ENCODE measurements around the gene DRGX. TPM values are rescaled to one million over a fixed set of nuclear protein-coding genes. Genes with fewer than 3 reads are reported as not detected.

The DRGX gene
- total RNA-seq, 1 donor from 2014 or later, result not detected

DNA sequence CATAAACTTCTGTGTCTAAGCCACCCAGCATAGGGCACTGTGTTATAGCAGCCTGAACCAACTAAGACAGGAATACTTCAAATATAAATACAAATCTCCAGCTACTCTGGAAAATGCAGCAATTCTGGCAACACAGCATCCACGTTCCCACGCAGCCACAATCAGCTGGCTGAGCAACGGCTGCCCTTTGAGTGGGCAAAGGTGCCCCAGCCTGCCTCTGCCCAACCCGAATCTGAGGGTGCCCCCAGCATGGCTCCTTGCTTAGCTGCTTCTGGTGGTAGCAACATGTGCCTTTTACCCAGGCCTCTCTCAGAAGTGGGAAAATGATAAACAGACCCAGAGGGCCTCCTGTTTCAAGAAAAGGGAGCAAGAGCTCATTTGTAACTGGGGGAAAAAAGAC is 12.0 kb downstream of the DRGX start:
- no peak for DNase-seq (ENCODE audit: low spot score)

DNA sequence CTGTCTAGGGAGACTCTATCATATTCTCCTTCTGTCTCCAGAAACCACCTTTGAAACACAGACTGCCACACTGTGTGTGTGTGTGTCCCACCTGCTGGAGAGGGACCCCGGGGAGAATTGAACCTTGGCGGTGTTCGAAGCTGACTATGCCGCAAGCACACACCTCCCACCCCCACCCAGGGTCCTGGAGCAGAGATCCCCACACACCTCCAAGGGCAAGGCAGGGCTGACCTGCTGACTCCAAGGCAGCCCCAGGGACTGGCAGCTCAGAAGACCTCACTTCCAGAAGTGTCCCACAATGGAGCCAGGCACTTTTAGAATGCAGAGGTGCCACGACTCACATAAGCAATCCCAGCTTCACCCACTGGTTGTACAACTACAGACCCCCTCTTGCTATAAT is 13.1 kb downstream of the DRGX start:
- no peak for DNase-seq (ENCODE audit: low spot score)

DNA sequence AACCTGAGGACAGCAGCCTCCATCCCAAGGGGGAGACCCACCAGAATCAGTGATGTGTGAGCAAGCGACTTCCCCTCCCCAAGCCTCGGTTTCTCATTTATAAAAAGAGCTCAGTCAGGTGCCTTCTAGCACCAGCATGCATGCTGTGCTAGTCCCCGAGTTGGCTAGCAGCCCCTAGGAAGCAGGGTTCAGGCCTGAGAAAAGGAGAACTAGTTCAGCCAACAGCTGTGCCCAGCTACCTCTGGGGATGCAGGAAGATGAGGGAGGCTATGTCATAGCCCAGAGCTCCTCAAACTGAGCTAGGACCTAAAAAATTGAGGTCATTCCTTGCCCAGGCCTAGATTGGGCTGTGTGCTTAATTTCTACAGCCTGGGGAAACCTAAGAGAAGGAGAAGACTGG is 13.7 kb downstream of the DRGX start:
- no peak for DNase-seq (ENCODE audit: low spot score)

DNA sequence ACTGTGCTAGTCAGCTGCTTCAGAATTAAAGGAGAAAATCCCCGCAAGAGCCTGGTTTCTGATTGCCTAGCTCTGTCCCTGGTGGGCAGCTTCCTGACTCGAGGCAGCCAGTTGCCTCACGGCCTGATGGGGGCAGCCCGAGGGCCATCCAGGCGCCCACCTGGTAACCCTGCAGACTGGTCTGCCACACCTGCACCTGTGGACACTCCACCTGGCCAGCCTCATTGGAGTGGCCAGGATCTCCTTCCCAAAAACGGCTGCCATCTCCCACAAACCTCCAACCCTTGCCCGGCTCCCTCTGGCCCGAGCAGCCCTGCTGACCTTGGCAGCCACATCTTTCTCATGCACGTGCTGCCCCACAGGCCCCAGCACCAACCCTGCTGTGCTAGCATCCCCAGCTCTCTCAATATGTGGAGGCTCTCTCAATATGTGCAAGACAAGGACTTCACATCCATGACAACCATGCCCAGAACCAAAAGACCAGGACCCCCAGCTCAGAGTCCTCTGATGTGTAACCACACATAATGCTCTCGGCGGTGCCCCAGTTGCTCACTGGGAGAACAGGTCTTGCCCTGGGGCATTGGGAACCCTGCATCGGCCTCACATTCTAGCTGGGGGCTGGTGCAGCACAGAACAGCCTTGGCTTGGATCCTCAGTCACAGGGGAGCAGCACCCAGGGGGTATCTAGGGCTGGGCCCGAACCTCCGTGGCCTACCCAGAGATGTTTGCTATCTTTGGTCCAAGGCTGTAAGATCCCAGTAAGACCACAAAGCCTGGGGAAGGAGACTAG is 14.6 kb downstream of the DRGX start:
- no peak for DNase-seq (ENCODE audit: low spot score)

DNA sequence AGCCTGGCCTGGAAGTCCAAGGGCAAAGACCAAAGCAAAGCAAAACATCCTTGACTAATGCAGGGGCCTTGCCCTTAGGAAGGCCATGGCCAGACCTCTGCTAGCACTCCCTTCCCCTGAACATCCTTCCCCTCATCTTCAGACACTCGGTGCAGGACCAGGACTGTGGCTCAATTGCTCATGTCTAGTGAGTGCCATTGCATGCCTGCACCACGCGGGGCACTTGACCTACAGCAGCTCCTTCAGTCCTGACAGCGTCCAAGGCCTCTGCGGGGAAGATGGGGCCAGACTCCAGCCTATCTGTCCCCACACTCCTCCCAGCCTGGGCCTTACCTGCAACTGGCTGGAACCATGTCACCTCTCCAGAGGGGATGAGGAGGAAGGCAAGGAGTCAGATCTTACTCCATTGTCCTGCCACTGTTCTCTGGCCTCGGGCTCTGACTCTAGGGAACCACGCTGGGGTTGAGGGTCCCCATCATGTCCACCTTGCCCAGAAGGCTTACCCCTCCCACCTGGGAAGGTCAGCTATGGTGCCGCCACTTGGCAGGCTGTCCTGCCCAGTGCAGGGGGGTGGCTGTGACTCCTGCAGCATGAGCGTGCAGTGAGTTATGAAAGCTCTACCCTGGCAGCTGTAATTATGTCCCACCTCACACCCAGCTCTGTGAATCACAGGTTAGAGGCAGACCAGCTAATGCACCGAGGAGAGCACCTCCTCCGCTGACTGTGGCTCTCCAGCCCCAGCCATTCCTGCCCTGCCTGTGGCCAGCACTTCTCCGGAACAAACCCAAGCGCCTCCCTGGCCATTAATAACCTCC is 16.1 kb downstream of the DRGX start:
- no peak for DNase-seq (ENCODE audit: low spot score)

DNA sequence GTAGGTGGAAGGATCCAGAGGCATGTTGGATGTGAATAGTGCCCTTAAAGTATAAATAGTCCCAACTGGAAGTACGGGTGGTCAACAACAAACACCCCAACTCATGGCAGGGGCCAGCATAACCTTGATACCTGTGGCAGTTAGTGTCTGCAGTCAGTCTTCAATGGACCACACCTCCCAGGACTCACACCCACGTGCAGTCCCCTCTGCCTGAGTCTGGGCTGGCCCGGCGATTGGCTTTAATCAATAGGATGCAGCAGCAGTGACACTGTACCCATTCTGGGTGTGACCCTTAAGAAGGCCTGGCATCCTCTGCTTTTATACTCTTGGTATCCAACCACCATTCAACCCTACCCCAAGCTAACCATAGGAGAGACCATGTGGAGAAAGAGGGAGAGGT is 18.6 kb downstream of the DRGX start:
- no peak for DNase-seq (ENCODE audit: low spot score)

DNA sequence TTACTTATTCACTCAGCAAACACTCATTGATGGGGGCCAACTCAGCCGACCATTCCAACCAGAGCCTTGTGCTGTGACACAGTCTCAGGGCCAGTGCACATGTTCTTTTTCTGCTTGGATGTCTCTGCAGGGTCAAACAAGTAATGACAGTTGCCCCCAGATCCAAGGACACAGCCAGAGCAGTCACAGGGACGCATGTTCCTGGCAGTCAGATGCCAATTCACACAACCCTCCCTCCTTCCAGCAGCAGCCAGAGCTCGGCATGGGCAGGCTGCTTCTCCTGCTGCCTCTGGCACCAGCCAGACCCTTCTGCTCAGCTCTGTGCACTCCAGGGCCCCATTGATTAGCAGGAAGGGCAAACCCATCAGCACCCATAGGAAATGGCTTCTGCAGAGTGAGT is 20.3 kb downstream of the DRGX start:
- no peak for DNase-seq (ENCODE audit: low spot score)

DNA sequence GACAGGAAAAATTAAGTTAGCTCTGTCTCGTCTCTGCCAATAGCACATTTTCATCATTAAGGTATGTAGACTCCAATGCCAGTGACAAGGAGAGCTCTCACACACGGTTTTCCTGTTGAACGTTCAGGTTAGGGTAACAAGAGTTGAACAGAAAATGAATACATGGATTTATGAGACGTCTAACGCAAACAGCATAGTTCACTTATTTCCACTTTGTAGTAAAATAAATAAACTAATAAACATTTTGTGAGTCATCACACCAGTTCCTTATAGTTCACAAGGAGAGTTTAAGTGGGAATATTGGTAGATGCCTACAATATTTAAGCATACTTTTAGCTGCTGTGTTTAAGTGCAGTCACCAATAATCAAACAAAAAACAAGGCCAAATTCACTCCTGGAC is 21.1 kb downstream of the DRGX start:
- DNase-seq (ENCODE audit: low spot score), result no peak

DNA sequence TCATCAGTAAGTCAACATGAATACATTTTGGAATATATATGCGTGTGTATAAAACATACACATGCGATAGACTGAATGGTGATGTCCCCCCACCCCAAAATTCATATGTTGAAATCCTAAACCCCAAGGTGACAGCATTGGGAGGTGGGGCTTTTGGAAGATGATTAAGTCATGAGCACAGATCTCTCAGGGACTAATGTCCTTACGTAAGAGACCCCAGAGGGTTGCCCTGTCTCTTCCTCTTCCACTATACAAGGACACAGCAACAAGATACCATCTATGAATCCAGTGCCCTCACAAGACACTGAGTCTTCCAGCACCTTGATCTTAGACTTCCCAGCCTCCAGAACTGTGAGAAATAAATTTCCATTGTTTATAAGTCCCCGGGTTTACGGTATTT is 22.5 kb downstream of the DRGX start:
- DNase-seq (ENCODE audit: low spot score), result no peak

DNA sequence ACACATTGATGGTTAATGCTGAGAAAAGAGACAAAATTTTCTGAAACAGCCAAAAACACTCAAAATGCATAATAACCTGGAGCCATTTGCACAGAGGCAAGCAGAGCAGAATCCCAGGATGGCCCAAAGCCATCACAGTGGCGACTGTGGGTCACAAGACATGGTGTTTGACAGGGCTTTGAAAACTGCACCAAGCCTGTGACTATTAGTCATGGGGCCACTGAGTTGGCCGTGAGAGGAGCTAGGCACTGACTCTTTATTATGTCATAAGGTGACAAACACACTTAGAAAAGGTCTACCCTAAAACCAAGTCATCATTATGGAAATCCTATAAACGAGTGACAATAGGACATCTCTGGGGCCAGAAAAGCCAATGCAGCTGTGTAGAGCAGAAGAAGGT is 23.9 kb downstream of the DRGX start:
- peak; percentile 75 for DNase-seq (ENCODE audit: low spot score)

DNA sequence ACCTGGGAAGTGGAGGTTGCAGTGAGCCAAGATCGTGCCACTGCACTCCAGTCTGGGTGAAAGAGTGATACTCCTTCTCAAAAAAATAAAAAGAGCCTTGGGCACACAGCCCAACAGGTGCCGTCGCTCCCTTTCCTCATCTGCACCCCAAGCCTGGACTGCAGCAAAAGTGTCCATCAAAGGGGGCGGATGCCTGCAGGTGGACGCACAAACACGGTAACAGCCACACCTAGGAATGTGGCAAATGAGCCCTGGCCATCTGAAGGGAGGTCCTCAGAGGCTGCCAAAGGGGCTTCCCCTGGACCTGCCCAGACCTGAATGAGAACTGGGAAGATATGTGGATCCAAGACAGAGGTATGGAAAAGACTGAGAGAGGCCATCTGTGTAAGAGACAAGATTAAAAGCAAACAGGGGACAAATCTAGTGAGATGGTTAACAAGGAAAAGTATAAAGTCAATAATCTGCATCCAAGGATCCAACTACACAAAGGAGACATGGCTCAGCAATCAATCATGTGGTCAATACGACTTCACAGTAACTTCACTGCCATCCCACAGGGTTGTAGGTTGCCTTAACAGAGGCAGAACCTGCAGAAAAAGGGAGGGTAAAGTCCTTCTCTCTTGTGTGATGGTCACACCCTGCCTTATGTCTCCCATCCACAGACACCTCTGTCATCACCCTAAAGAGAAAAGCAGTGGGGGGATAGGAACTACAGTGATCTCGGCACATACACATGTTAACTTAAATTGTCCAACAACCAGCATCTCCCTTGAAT is 25.4 kb downstream of the DRGX start:
- no peak for DNase-seq (ENCODE audit: low spot score)

DNA sequence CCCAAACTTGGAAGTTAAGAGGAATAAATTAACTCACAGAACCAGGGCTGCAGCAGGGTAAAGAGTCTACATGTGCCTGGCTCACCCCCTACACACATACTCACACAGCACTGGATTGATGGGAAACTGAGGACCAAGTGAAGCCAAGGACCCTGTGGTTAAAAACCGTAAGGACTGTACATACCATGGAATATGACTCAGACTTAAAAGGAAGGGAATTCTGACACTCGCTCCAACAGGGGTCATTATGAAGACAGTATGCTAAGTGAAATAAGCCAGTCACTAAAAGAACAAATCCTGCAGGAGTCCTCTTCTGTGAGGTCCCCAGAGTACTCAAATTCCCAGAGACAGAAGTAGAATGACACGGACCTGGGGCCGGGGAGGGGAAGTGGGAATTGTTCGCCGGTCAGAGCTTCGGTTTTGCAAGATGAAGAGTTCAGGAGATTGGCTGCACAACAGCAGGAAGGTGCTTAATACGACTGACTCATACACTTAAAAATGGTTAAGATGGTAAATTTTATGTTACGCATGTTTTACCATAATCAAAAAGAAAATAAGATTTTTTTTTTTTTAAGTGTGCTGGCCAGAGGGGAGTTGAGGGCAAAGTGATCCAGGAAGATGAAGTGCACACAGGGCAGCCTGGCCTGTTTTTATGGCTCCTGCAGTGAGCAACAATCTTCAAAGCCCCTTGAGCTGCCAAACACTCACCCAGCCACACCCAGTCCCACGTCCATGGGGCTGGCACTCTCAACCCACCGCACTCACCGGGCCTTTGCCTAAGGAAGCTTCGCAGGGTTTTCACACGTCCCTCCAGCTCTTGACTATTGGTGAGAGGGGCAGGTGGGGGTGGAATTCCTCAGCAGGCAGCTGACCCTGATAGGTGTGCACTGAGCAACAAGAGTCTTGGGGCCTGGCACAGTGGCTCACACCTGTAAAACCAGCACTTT is 26.4 kb downstream of the DRGX start:
- no peak for DNase-seq (ENCODE audit: low spot score)

DNA sequence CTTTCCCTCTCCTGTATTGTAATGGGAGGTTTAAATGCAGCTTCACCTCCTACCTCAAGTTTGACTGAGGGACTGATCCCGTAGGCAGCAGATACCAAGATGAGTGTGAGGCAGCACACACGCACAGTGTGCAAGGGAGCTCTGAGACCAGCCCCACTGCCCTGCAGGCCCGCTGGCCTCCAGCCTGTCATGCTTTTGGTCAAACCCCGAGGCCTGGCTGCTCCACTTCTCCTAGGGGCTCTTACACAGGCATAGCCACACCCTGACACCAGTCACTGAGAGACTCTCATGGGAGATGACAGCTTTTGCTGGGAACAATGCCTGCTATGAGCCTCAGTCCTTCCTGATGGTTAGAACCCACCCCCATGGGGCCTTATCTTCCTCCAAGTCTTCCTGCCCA is 27.6 kb downstream of the DRGX start:
- DNase-seq (ENCODE audit: low spot score), result no peak

DNA sequence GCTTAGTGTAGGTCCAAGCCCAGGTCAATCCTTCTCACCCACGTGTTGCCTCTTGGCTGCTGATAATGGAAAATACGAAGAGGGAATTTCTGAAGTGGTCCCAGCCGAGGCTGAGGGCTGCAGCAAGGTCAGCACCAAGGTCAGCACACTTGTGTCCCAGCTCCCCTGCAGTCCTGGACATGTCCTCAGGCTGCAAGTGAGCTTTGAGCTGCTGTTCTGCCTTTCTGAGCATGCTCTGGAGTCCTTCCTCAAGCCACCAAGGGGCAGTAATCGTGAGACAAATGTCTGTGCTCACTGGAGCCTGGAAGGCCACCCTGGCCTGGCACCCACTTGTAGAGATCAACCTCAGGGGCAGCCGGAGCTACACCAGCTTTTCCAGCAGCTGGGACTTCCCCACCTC is 28.3 kb downstream of the DRGX start:
- peak; percentile 64 for DNase-seq (ENCODE audit: low spot score)

DNA sequence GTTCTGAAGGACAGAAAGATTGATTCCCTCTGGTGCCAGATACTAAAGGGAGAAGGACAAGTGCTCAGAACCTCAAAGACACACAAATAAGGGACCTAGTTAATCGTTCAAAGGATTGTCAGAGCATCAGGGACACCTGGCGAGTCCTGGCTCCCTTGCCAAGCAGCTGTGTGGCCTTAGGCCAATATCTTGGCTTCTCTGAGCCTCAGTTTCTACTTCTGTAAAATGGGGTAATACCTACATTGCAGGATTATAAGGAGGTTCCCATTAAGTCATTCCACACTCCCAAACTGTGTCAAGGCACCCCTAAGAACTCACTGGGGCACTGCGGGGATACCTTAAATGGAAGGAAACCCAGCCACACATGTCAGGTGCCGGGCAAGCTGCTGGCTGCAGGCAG is 29.4 kb downstream of the DRGX start:
- no peak for DNase-seq (ENCODE audit: low spot score)

DNA sequence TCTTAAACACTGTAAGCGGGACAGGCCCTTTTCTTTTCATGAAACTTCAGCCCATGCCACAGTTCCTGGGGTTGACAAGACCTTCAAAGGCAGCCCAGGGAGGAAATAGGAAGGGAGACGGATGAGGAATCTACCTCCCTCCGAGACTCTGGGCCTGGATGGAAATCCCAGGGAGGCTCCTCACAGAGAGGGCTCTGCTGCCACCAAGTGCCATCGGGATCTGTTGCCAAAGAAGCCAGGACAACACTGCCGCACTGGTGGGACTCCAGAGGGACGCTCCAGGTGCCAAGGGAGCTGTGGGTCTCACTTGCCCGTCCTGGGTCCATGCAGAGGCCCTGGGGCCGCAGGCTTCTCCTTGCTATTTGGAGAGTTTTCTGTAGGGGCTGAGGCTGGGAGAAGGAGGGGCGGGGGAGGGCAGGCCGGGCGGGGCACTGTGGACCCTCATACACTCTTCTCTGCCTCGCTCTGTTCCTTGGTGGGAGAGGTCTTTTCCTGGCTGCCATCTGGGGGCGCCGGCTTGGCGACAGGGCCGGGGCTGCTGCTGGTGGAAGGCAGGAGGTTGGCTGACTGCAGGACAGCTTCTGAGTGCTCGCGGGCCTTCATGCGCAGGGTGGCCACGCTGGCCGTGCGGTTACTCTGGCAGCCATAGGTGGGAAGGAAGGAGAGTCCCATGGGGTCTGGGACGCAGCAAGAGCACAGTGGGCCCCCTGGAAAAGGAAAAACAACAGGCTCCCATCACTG is 30.0 kb downstream of the DRGX start:
- peak; percentile 87 for DNase-seq (ENCODE audit: low spot score)

DNA sequence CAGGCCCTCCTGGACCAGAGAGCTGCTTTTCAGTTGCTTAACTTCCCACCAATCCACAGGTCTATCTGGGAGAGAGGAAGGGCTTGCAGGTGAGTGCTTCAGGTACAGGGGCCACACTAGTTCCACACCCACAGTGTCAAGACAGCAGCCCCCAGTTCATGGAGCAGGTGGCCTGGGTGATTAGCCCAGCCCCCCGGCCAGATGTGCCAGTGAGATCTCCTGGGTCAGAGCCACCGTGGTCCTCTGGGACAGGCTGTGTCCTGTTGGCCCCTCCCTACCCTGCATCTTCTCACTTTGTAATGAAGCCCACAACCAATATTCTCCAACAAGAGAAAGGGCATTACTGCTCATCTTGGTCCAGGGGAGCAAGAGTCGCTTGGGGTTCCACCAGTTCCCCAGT is 30.6 kb downstream of the DRGX start:
- peak; percentile 51 for DNase-seq (ENCODE audit: low spot score)

DNA sequence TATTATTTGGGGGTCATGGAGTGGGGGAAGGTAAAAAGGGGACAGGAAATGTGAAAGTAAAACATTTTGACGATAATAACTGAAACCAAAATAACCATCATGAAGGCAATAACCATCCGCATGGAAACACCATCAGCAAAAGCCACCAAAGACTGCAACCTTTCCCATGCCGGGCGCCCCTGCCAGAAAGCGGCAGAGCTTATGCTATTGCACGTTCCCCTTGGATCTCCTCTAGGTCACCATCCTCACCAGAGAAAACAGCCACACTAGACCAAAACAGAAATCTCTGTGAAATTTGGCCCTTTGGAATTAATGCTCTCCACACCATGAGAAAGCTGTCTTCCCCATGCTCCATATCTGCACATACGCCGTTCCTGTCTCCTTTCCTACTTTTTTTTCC is 31.1 kb downstream of the DRGX start:
- DNase-seq (ENCODE audit: low spot score), result peak; percentile 57

DNA sequence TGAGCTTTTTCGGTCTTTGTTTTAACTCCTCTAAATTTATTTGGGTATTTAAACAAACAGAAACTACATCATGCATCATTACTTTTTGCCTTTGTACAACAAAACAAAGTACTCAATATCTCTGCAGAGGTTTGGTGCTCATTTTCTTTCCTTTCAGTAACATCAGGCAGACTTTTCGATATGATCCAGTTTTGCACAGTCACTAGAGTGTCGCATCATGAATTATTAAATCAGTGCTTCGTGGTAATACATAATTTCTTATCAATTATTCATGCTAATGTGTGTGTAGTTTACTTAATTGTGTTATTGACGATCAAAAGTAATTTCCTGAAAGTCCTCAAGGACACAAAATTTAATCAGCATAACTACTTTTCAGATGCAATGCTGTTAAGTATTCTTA is 31.8 kb downstream of the DRGX start:
- no peak for DNase-seq (ENCODE audit: low spot score)

Measured in mesenteric fat pad (tissue), 1 donor.